Adrenal gland (tissue), 5 donors: ENCODE data around the gene CNTNAP2.

Source experiments
- CTCF ChIP-seq, 6 experiments: fragments of 450-650 bp in 4 of 6; fragments of 200-600 bp in 2 of 6; sonication (generic) in 1 of 6; IDR thresholded peaks; 1 replicate in 5 of 6; 2 replicates in 1 of 6; pipeline versions ENCODE4 v1.5.1 to v1.8.0; 2016 to 2021; ENCODE audit warnings: antibody characterized with exemption in 6 of 6, mild to moderate bottlenecking in 2 of 6, moderate library complexity in 1 of 6
- POLR2A ChIP-seq, 2 donors: fragments of 450-650 bp; IDR thresholded peaks; one replicate each; pipeline ENCODE4 v1.6.1; 2017; ENCODE audit warnings: antibody characterized with exemption in 2 of 2, mild to moderate bottlenecking in 2 of 2, moderate library complexity in 1 of 2
- donor health status: DM: no; HTN: no; CAD: no.

DNA sequence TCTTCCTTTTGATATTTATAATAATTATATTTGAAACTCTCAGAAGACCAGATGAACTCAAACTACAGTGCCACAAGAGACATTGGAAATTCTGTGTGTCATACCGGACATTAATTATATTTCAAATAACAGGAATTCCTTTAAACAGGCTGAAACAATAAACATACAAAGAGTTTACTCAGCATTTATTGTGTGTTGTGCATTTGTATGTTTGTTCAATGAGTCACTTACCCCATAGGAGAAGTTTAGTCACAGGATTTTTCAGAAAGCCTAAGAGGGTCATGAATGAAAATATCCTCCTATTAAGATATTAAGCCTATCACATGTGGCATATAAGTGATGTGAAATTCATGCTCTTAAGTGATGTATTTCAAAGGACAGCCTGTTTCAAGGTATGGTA lies 566.8 kb downstream of the CNTNAP2 start:
- no peak for TF ChIP-seq CTCF (IDR thresholded peaks at IDR 0.05)
- TF ChIP-seq POLR2A (IDR thresholded peaks at IDR 0.05) = no peak
